Measurements from ENCODE around the gene FOCAD. TPM values are rescaled to one million over a fixed set of nuclear protein-coding genes. Genes with fewer than 3 reads are reported as not detected.

FOCAD gene
- total and polyA plus RNA-seq, 12 donors = 11.7 to 41.3 (median 31.2) TPM

DNA sequence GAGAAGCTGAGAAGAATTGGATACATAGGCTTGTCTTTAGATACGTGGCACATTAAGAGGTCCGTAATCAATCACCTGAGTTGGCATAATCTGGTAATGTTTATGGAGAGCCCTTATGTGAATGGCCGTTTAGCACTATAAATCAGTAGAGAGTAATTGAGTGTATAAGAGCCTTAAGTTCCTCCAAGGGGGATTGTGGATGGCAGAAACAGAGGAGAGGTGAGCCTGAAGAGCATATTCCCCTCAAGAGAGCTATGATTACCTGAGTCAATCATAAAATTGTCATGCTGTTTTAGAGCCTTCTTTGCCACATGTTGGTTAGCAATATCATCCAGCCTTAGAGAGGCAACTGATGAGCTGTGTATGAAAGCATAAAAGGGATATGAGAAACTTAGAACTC is 58.8 kb downstream of the FOCAD start:
- TF ChIP-seq, protein P1, sequence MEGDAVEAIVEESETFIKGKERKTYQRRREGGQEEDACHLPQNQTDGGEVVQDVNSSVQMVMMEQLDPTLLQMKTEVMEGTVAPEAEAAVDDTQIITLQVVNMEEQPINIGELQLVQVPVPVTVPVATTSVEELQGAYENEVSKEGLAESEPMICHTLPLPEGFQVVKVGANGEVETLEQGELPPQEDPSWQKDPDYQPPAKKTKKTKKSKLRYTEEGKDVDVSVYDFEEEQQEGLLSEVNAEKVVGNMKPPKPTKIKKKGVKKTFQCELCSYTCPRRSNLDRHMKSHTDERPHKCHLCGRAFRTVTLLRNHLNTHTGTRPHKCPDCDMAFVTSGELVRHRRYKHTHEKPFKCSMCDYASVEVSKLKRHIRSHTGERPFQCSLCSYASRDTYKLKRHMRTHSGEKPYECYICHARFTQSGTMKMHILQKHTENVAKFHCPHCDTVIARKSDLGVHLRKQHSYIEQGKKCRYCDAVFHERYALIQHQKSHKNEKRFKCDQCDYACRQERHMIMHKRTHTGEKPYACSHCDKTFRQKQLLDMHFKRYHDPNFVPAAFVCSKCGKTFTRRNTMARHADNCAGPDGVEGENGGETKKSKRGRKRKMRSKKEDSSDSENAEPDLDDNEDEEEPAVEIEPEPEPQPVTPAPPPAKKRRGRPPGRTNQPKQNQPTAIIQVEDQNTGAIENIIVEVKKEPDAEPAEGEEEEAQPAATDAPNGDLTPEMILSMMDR (IDR thresholded peaks at IDR 0.05) = no peak
- Histone ChIP-seq H3K4me1 (peaks cover 0 to 9% (median 0%) of the 10 kb centered on the region in 9 donors), H3K27ac (no peak overlapping the region), H3K4me3 (no peak overlapping the region), H3K36me3 (peaks cover 0 to 35% (median 3%) of the 10 kb centered on the region in 9 donors), H3K27me3 (no peaks in the 10 kb centered on the region), H3K9me3 (no peaks in the 10 kb centered on the region)
- intact Hi-C loops (cut with DNase I) = no loop called here
- DNase-seq (no peak), ATAC-seq (no peak)
- WGBS, 2 donors = 94 to 95% methylated on average over 3 of the region's 3 CpGs

DNA sequence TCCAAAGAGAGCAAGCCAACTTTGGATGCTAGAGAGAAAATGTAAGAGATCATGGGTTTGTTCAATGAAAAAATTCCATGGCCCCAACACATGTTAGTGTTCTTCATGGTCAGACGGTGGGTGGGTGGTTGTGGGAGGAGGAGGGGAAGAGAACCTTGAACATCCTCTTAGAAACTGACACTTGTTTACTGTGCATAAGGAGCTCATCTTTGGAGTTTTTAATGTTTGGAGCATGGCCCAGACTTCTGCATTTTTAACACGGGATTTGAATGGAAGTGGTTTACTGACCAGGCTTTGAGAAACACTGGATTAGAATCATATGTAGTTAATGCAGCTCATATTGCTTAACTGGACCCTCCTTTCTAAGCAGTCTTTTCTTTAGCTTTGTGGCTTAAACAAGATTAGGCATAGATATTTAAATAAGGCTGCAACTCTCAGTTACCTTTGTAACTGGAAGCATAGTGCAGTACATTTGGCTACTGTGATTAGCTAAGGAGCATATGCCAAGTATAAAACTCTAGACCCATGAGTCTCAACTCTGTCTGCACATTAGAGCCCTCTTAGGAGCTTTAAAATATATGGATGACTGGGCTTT is 60.1 kb downstream of the FOCAD start:
- no peaks in the 10 kb centered on the region for H3K9me3 ChIP-seq
- peaks cover 0 to 26% (median 3%) of the 10 kb centered on the region in 9 donors for H3K36me3 ChIP-seq
- no peak overlapping the region for H3K4me3 ChIP-seq
- WGBS, 2 donors = 60 to 78% methylated on average over 2 of the region's 2 CpGs
- no peaks in the 10 kb centered on the region for H3K27me3 ChIP-seq
- no peak for DNase-seq
- no peak for ATAC-seq
- peaks cover 0 to 9% (median 0%) of the 10 kb centered on the region in 9 donors for H3K4me1 ChIP-seq
- intact Hi-C loops (cut with DNase I) = no loop called here
- TF ChIP-seq, protein P1 (IDR thresholded peaks at IDR 0.05) = no peak
- no peak overlapping the region for H3K27ac ChIP-seq

DNA sequence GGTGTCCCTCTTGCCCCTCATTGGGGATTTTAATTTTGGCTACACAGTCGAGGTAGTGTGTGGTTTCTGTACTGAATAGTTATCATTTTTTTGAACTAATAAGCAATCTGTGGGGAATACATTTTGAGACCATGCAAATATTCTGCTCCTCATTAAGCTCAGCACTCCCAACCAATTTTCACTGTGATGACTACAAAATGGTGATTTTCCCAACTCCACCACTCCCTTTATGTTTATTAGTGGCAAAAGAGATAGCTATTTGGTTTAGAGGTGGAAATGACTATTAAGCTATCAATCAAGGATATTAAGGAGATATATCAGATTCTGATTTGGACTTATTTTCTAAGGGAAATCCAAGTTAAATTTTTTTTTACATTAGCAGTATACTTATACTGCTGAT is 62.9 kb downstream of the FOCAD start:
- 70 to 76% methylated on average over 1 of the region's 1 CpG for WGBS, 2 donors
- DNase-seq (no peak), ATAC-seq (no peak)
- intact Hi-C loops (cut with DNase I) = no loop called here
- Histone ChIP-seq H3K27ac (no peak overlapping the region), H3K36me3 (peaks cover 0 to 11% (median 2%) of the 10 kb centered on the region in 9 donors), H3K27me3 (no peaks in the 10 kb centered on the region), H3K4me3 (no peak overlapping the region), H3K4me1 (peaks cover 0 to 14% (median 7%) of the 10 kb centered on the region in 9 donors), H3K9me3 (no peaks in the 10 kb centered on the region)
- TF ChIP-seq, protein P1 (IDR thresholded peaks at IDR 0.05) = no peak

DNA sequence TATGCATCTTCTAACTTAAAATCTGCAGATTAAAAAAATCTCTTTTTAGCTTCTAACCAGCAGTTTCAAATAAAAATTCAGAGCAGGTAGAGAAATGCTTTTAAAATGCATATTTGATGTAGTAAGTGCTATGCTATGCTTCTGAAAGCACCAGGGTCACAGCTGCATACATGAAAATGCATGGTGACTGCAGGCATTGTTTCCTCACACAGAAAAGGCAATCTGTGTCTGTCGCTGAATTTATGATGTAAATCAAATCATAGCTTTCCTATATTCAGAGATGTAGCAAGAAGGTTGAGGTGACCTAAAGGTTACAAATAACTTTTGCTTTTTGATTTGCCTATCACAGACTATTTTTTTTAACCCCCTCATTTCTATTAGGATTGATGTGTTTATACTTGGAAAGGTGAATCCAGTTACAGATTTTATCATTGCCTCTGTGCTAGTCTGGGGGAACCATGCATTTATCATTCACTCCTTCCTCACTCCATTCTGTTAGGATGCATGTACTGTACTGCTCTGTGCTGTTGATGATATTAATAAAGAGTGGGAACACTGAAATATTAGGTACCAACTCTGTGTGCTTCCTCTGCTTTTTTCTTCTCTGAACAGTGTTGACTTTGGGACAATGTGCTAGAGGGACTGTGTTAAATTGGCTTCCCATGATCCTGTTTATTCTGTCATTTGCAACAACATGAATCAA is 65.6 kb downstream of the FOCAD start:
- intact Hi-C loops (cut with DNase I) = no loop called here
- H3K27ac ChIP-seq = no peak overlapping the region
- no peaks in the 10 kb centered on the region for H3K9me3 ChIP-seq
- no peaks in the 10 kb centered on the region for H3K36me3 ChIP-seq
- H3K4me1 ChIP-seq = peaks cover 0 to 14% (median 7%) of the 10 kb centered on the region in 9 donors
- WGBS, 2 donors = 84 to 85% methylated on average over 1 of the region's 1 CpG
- DNase-seq = no peak
- no peak for ATAC-seq
- TF ChIP-seq, protein P1 (IDR thresholded peaks at IDR 0.05) = no peak
- H3K27me3 ChIP-seq = no peaks in the 10 kb centered on the region
- no peak overlapping the region for H3K4me3 ChIP-seq

All from heart right ventricle (tissue), 16 donors.